Mammary epithelial cell (primary cell): Measurements from ENCODE around the gene ZNF236.

Experiments used
- EZH2 ChIP-seq: IDR thresholded peaks from 2 replicates; pipeline ENCODE4 v1.6.1; 2012; ENCODE audit warnings: low read length, inconsistent platforms, borderline replicate concordance
- TF ChIP-seq, protein P1 (sequence below), 2 donors: IDR thresholded peaks in 1 of 2; conservative IDR thresholded peaks in 1 of 2; 2 replicates each; pipeline ENCODE4 v1.5.1; 2011 to 2012; ENCODE audit warnings: inconsistent platforms in 2 of 2, low read length in 2 of 2, mild to moderate bottlenecking in 2 of 2, control low read depth in 1 of 2, low read depth in 1 of 2; ENCODE audit not compliant: insufficient read depth in 1 of 2; ENCODE audit errors: extremely low read depth in 1 of 2

DNA sequence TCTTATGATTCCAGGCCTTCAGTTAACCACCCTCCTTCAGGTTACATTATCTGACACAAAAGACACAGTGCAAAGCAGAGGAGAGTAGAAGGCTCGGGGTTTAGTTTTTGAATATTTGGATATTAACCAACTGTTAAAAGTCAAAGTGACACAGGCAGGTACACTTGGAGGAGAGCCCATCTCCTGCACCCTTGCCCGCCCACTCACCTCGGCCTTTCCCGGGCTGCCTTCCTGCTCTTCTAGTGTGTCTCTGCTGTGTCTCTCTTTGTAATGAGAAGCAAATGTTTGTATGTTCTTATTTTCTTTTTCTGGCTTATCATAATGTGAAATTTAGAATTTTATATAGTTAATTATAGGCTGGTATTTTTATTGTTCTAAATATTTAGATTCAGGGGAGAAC lies 35.1 kb downstream of the ZNF236 start:
- TF ChIP-seq, protein P1, sequence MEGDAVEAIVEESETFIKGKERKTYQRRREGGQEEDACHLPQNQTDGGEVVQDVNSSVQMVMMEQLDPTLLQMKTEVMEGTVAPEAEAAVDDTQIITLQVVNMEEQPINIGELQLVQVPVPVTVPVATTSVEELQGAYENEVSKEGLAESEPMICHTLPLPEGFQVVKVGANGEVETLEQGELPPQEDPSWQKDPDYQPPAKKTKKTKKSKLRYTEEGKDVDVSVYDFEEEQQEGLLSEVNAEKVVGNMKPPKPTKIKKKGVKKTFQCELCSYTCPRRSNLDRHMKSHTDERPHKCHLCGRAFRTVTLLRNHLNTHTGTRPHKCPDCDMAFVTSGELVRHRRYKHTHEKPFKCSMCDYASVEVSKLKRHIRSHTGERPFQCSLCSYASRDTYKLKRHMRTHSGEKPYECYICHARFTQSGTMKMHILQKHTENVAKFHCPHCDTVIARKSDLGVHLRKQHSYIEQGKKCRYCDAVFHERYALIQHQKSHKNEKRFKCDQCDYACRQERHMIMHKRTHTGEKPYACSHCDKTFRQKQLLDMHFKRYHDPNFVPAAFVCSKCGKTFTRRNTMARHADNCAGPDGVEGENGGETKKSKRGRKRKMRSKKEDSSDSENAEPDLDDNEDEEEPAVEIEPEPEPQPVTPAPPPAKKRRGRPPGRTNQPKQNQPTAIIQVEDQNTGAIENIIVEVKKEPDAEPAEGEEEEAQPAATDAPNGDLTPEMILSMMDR (conservative IDR thresholded peaks at IDR 0.05 in 1 of 2, IDR thresholded peaks at IDR 0.05 in 1 of 2; ENCODE audit: extremely low read depth in 1 of 2, insufficient read depth in 1 of 2, low read depth in 1 of 2, low read length in 2 of 2): no peak
- TF ChIP-seq EZH2: no peak
